Umbilical cord (tissue), 2 donors: ENCODE results near the gene CHD1. TPM values are rescaled to one million over a fixed set of nuclear protein-coding genes. Genes with fewer than 3 reads are reported as not detected.

Experiments
- DNase-seq: peaks from one replicate; pipeline ENCODE4 v3.0.0-alpha.2; 2015; ENCODE audit warnings: low spot score
- total RNA-seq: library from RNA; depleted of rRNA; stranded (reverse); fragments of >200 nt; gene quantifications from one replicate; pipeline ENCODE4 v1.2.3, GENCODE V29; 2014; ENCODE audit warnings: low replicate concordance; ENCODE audit not compliant: insufficient read depth

CHD1 gene
- total RNA-seq, 1 donor from 2014 or later, result 98.0 TPM

DNA sequence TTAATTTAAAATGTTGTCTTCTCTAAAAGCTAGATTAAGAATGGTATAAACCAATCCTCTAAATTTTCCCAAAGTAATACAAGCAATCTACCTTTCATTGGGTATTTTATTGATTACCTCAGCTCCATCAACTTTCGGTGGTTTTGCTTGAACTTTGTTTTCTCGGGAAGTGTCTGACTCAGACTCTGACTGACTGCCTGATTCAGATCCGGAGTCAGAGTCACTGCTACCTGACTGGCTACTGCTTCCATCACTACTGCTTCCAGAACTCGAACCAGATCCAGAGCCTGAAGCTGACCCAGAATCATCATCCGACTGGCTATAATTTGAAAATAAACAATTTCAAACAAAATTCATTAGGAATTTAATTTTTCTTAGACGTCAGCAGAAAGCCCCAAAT, 24.0 kb downstream of the CHD1 start:
- DNase-seq, result no peak

DNA sequence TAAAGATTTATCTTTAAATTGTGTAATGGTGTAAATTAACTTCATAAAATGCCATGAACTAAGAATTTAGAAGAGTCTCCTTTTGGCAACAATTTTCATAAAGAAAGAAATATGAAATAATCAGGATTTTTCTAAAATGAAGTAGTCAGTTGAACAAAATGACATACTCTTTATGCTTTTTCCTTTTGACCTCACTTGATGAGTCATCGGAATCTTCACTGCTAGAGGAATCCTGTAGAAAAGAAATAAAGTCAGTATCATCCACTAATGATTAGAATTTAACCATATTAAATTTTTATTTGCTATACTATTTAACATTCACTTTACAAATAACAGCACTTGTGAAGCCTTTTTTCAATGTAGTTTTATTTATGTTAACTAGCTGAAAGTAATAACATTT, 26.1 kb downstream of the CHD1 start:
- DNase-seq, result no peak

DNA sequence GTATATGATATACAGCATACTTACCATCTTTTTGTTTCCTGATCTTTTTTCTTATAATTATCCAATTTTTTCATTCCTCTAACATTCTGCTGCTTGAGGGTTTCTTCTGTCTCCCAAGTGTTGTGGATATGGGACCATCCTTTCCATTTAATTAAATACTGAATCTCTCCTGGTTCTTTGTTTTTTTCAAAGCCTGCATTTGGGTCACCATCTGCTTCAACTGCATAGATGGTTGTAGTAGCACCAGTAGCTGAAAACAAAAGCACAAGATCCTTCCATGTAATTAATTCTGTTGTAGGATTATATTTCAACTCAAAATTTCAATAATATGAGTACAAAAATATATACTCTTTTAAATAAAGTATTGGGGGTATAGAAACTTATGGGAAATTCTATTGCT, 29.4 kb downstream of the CHD1 start:
- DNase-seq, result no peak

DNA sequence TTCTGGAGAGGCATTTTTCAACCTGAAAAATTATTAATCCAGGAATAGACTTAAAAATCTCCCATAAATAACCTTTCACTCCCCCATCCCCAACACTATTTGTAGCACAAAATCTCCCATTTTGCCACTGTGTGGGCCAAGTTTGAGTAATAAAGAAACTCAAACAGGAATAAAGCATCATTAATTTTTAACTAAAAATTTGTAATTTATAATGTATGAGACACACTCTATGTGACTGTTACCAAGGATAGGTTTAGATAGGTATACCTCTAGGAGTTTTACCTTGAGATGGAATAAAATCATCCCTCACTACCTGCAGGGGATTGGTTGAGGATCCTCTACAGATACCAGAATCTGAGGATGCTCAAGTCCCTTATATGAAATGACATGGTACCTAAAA, 30.1 kb downstream of the CHD1 start:
- no peak for DNase-seq

DNA sequence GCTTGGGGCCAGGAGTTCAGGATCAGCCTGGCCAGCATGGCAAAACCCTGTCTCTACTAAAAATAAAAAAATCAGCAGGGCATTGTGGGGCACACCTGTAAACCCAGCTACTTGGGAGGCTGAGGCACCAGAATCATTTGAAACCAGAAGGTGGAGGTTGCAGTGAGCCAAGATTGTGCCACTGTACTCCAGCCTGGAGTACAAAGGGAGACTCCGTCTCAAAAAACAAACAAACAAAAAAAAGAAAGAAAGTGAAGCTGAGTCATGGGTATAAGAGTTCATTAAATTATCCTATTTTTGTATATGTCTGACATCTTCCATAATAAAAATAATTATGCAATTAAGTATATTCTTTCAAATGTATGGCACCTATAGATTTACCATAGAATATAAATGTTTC, 37.2 kb downstream of the CHD1 start:
- DNase-seq, result no peak

DNA sequence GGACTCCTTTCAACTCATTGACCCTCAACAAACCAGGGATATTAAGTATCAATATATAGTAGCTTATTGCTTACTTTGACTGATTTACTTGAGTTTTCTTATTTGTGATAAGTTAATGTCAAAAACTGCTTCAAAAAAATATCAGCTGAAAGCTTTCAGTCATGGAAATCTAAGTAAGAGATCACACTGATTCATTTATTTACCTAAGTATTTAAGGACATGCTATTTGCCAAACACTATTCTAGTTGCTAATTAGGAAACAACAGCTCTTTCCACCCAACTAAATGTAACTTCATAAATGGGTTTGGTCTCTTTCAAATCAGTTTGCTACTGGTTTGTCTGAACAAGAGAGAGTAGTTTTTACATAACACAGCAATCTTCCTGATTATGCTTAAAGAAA, 48.2 kb downstream of the CHD1 start:
- no peak for DNase-seq

DNA sequence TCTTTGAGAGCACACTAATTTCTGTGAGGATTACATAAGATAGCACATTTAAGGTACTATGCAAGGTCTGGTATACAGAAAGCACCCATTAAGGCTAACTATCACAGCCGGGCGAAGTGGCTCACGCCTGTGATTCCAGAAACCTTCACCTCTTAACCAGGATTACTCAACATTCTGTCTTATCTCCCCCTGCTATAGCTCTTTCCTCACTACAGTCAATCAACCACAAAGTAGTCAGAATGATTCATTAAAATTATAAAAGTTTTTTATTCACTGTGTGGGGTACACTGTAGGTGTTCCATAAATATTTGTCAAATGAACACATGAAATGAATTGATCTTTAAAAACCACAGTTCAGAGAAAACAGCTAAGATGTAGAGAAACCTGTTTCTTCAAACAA, 48.7 kb downstream of the CHD1 start:
- DNase-seq, result no peak

DNA sequence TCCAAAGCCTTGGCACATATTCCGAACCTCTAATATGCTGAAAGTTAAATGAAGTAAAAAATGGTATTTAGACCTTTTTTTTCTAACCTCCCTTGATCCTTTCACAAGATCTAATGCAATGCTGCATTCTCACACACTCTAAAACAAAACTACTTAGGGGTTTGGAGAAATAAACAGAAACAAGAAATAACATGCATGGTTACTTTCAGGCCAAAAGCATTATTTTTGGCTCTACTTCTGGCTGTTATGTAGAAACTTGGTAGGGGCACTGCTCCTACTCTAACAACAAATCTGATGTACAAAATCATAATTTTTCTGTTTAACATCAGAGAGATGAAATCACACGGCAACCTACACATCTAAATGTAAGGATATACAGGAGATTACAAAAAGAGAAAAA, 51.2 kb downstream of the CHD1 start:
- DNase-seq, result no peak

DNA sequence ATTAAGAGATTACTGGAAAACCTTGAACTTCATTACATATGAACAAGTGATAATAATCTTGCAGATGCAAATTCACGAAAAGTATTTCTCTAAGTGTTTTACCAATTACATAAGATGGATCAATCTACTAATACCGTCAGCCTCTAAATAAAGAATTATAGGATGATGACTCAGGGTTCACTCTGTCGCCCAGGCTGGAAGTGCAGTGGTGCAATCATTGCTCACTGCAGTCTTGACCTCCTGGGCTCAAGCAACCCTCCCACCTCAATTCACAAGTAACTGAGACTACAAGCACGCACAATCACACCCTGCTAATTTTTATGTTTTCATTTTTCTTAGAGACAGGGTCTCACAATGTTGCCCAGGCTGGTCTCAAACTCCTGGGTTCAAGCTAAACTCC, 56.1 kb downstream of the CHD1 start:
- no peak for DNase-seq

DNA sequence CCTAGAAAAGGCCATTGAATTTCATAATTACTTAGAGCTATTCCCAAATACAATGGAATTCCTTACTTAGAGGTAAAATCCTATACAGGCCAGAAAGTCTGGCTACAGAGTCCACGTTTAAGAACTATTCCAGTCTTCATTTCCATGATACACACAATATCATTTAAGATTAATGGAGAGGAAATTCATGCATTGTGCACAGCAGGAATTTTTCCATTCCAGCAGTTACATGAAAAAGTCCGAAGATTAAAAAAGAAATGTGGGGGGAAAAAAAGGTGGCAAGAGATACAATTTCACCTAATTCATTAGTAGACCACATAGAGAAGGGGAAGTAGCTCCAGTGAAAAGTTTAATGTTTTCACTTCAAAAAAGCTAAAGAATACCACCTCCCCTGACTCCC, 63.1 kb downstream of the CHD1 start:
- no peak for DNase-seq

DNA sequence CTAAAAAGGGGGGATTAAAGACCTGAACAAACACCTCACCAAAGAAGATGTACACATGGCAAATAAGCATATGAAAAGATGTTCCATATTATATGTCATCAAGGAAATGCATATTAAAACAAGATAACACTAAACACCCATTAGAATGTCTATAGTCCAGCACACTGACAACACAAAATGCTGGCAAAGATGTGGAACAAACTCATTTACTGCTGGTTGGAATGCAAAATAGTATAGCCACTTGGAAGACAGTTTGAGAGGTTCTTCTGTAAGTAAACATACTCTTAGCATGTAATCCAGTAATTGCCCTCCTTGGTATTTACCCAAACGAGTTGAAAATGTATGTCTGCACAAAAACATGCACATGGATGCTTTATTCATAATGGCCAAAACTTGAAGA, 81.8 kb downstream of the CHD1 start:
- DNase-seq, result no peak

DNA sequence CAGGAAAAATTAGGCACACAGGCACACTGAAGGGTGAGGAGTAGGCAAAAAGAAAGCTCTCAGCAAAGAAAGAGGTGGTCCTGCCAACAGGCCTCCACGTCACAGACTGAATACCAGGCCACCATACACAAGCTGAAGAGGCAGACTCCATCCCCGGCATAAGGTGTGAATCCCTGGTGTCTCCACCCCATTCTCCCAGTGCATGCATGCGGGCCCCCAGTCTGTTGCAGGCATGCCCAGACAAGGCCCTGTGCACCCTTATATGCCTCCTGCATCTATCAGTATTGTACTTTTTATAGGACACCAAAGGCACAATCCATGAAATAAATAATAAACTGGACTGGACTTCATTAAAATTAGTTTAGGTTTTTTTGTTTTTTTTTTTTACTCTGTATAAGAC, 82.3 kb downstream of the CHD1 start:
- no peak for DNase-seq

DNA sequence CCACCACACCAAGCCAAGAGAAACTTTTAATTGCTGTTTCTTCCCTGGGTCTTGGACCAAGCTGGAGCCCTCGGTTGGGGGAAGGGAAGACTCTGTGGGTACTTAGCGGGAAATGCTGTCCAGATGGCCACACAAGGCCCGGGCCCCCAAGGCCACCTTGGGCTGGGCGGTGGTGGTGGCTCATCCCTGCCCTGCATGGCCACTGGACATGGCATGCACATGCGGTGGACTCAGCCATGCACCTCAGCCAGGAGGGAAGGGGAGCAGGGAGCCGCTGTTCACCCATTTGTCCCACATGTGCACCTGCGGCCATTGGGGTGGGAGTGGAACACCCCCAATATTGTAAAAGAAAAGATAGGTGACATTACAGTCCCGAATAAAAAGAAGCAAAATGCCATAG, 82.9 kb downstream of the CHD1 start:
- no peak for DNase-seq

DNA sequence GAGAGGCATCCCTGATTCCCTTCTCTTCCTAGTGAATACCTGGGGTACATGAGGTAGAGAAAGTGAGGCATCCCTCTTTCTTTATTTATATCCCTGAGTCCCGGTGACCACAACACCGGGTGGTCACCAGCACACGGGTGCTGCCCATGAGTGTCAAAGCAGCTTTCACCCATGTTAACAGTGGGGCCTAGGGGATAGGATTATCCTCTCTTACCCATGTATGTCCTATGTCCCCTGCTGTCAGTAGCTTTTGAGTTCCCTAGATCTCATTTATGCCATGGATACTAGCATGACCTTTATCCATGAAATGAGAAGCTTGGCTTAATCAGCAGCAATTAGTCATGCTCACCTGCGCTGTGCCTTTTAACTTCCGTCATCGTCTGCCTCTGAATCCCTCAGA, 83.9 kb downstream of the CHD1 start:
- no peak for DNase-seq

DNA sequence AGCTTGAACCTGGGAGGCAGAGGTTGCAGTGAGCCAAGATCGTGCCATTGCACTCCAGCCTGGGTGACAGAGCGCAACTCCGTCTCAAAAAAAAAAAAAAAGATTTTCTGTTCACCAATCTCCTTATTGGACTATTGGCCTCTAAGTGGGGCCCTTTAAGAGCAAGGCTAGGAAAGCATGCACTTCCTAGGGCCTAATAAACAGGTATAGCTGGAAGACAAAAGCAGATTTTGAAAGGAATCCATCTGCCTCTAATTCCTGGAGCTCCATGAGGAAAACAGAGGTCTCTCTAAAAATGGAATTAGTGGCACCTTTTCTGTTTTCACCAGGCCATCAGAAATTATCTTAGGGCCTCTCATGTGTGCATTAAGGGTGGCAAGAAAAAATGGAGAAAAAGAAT, 85.3 kb downstream of the CHD1 start:
- no peak for DNase-seq

DNA sequence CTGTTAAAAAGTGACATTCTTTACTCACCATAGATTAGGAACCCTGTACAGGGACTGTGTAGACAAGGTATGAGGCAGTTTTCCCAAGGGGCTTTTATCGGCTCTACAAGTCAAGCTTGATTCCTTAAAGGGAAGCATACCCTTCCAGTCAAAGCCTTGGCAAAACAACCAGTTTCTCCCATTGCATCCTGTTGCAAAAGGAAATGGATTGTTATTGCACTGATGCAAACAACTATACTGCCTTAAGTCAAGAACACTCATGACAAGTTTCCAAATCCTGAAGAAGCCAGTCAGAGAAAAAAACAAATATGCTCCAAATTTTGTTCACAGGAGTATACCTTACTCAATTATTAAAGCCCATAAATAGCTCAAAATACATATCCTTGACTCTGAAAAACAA, 87.9 kb downstream of the CHD1 start:
- no peak for DNase-seq

DNA sequence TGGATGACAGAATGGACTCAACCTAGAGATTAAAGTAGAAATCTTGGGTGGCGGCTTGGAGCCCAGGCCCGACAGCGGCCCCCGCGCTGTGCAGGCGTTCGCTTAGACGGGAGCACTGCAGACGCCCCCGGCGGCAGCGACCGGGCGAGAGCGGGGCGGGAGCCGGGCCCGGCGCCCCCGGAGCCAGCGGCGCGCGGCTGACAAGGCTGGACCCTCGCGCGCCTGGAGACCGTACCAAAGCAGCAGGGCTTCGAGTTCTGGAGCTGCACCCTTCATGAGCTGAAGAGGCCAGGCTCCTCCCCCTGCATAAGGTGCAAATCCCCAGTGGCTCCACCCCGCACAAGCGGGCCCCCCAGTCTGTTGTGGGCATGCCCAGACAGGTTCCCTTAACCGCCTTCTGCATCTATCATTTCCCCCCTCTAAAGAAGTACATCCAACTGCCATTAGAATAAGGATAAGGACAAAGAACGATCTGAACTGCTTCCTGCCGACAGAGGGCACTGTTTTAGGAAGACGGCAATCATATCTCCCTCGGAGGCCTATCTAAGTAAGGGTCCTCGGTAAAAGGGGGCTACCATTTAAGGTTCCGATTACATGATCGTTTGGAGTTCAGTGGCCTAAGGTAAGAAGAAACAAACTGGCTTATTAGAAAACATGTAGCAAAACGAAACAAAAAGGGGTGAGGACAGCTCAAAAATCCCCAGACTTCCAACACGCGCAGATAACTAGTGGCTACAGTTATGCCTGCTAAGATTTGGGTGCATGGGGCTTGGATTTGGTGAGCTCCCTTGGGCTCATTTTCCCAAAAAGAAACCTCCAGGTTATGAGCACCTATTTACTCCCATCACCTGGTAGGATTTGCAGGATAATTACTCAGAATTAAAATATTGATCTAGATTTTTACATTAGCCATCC, 89.1 kb downstream of the CHD1 start:
- peak; percentile 10 for DNase-seq

DNA sequence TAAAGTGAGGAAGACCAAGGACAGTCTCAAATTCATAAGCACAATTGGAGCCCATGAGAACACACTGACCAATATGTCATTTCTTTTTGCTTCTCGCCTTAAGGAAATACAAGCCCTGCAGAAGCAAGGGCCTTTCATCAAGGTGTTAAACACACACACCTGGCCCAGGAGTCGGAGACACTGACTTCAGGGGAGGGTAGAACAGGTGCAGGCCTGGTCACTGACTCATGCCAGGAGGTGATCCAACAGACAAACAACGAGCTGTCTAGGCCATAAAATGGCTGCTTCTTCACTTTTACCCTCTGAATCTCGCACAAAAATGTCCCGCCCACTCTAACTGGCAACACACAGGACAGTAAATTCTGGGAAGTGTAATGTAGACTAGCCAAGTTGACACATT, 92.6 kb downstream of the CHD1 start:
- no peak for DNase-seq

DNA sequence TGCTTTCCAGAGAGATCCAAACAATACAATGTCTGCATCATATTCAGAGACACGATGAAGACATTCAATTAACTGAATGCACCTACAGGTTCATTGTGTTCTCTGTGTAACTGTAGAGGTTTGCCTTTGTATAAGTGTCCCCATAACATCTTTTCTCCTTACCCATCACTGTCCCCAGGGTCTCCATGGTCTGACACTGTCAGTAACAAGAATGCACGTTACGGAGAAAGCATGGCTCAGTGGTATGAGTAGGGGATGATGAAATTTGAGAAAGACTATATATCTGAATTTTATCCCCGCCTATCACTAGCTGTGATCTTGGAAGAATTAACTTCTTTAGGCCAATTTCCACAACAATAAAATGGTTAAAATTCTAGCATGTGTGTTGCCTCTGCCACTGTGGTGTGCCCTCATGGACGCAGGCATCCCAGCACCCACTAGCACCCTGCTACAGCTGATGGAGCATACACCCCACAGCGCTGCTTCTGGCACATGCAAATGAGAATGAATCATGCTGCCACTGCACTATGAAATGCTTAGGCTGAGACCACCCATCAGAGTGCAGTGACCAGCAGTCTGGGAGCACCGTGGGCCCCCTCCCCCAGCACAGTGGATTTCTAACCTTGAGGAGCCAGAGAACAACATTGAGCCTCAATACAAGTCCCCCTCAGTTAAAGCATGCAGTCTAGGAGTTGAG, 101.1 kb downstream of the CHD1 start:
- DNase-seq, result no peak

DNA sequence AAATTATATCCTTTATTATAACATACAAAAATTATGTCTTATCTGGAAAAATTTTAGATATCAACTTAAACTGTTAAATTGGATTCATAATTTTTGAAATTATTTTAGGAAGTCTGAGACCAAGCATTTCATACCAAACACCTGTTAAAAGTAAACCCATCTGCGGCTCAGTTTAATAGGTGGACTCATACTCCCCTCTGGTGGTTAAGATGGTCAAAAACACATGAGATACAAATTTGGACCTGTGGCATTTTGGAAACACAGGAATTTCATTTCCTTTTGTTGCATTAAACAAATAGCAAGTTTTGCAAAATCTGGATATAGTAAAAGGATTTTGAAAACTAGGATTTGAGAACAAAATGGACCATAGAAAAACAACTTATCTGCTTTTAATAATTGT, 101.6 kb downstream of the CHD1 start:
- DNase-seq, result peak; percentile 32

DNA sequence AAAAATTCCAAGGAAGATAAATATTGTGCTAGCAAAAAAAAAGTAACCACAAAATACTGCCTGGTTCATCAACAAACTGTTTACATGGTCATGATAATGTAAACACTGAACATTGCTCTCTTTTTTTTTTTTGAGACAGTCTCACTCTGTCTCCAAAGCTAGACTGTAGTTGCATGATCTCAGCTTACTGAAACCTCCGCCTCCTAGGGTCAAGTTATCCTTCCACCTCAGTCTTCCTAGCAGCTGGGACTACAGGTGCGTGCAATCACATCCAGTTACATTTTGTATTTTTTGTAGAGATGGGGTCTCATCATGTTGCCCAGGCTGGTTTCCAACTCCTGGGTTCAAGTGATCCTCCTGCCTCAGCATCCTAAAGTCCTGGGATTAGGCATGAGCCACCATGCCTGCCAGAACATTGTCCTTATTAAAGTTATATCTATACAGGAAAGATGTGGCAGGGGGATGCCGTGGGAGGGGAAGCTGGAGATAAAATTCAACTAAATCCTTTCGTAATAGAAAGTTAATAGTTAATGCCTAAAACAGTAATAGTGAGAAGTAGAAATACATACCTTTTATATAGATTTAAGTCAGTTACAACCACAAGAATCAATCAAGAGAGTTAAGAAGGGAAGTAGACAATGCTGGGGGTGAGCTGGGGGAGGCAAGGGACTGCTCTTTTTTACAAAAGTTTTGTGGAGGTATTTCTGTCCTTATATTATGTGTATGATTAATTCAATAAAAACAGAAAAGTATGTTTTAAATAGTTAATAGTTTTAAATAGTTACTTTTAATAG, 103.0 kb downstream of the CHD1 start:
- no peak for DNase-seq

DNA sequence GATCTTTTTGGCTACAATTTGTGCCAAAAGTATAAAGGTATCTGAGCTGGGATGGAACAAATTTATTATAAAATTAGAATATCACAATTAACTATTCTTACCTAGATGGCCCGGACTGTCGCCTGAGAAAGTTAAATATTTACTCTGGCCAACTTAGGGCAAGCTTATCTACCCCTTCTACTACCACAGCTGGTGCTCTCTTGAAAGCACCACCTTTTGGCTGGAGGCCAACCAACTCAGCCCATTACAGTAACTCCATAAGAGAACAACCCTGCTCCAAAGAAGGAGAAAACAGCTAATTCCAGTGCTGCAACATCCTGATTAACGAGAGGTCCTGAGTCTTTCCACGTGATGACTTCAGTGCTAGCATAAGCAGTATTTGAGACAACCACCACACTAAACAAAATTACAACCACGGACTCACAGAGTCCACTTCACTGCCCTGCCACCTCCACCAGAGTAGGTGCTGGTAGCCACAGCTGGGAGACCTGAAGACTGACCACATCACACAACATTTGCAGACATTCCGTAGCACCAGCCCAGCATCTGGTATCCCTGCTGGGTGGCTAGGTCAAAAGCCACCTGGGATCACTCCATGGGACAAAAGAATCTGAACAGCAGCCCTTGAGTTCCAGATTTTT, 112.1 kb downstream of the CHD1 start:
- DNase-seq, result no peak
